Pulmonary artery endothelial cell (primary cell): ENCODE results near the gene TWNK. TPM values are rescaled to one million over a fixed set of nuclear protein-coding genes. Genes with fewer than 3 reads are reported as not detected.

Source experiments
- DNase-seq: peaks from one replicate; pipeline ENCODE4 v3.0.0-alpha.2; 2011; ENCODE audit warnings: low read depth, low spot score
- total RNA-seq: library from RNA; depleted of rRNA; stranded (reverse); fragments of >200 nt; gene quantifications from 2 replicates; pipeline ENCODE4 v1.2.3, GENCODE V29; 2014

Gene TWNK
- total RNA-seq, 1 donor from 2014 or later, result 13.7 TPM

GRCh38 chr10:100996678-100997359, 9.5 kb downstream of the TWNK start:
- no peak for DNase-seq

GRCh38 chr10:100997360-100998182, 10.2 kb downstream of the TWNK start:
- no peak for DNase-seq

GRCh38 chr10:100998183-100998990, 11.0 kb downstream of the TWNK start:
- no peak for DNase-seq

GRCh38 chr10:100998991-100999741, 11.8 kb downstream of the TWNK start:
- DNase-seq, result no peak

GRCh38 chr10:100999742-101000126, 12.4 kb downstream of the TWNK start, which contains the start of gene LZTS2:
Gene LZTS2, plus strand, starts transcription at chr10:100999808. Its CDS starts 2,731 bp downstream, at chr10:101002539.
- DNase-seq, result no peak

GRCh38 chr10:101000127-101000914, 13.0 kb downstream of the TWNK start:
- DNase-seq, result no peak

- peak; percentile 89 for DNase-seq
Measured at GRCh38 chr10:101000915-101001658, 13.7 kb downstream of the TWNK start.

- no peak for DNase-seq
Measured at GRCh38 chr10:101001659-101002035, 14.3 kb downstream of the TWNK start.

- DNase-seq, result no peak
Measured at GRCh38 chr10:101002456-101002855, 15.1 kb downstream of the TWNK start.

GRCh38 chr10:101003639-101004206, 16.4 kb downstream of the TWNK start:
- no peak for DNase-seq

GRCh38 chr10:101005361-101005760, 18.0 kb downstream of the TWNK start:
- no peak for DNase-seq

GRCh38 chr10:101005869-101006567, 18.7 kb downstream of the TWNK start:
- no peak for DNase-seq

GRCh38 chr10:101006593-101007098, 19.3 kb downstream of the TWNK start:
- DNase-seq, result no peak

- DNase-seq, result no peak
Measured at GRCh38 chr10:101007099-101007711, 19.9 kb downstream of the TWNK start.

GRCh38 chr10:101007915-101008822, 20.8 kb downstream of the TWNK start:
- DNase-seq, result no peak

GRCh38 chr10:101008823-101009423, 21.6 kb downstream of the TWNK start:
- no peak for DNase-seq

GRCh38 chr10:101010329-101010728, 23.0 kb downstream of the TWNK start:
- no peak for DNase-seq
